SW 1271 (cell line): ENCODE measurements around the gene DMBT1.
A peak's percentile ranks its signal among the peaks of the same experiment; 100 is the strongest.

Experiments
- DNase-seq, 2 experiments: peaks; one replicate each; lab custom pipeline; 2025; lab: John Stamatoyannopoulos, UW

DMBT1 gene

DNA sequence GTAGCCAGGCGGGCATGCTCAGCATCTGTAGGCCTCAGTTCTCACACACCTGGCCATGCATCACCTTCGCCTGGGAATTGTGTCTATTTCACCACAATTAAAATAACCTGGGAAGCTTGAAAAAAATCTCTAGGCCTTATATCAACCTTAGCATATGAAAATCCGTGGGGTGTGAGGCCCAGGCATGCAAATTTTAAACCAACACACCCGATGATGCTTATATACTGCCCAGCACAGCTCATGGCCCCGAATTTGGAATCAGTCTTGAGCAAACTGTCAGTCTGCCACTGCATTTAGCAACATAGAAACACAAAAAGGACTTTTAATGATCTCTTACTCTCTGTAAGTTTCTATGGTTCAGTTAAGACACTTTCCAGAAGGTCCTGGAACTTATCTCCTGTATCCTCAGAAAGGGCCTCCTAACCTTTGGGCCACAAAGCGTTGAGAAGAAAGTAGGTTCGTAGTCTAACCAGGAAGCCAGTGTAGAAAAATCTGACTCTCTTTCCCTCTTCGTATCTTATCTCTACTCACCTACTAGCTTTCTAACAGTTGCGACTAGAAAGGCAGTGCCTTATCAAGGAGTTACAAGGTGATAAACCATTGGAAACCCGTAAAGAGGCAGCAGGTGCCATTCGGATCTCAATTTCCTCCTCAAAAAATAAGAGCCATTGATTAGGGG is 12.0 kb upstream of the DMBT1 start:
- no peak for DNase-seq

DNA sequence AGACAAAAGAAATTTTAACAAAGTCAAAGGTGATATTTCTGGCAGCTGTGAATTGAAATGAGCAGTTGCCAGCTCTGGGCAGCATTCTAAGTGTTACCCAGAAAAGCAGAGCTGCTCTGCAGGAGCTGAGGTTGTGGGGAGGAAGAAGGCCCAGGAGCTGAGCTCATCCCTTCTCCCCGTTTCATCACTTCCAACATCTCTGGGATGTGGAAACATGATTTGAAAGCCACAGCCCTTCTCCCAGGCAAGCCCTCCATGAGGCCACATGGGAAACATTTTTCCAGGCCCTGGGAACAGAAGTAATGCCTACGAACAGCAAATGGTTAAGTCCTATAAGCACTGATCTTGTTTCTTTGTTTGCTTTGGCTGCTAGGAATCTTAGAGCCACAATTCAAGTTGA is 10.9 kb upstream of the DMBT1 start:
- no peak for DNase-seq

DNA sequence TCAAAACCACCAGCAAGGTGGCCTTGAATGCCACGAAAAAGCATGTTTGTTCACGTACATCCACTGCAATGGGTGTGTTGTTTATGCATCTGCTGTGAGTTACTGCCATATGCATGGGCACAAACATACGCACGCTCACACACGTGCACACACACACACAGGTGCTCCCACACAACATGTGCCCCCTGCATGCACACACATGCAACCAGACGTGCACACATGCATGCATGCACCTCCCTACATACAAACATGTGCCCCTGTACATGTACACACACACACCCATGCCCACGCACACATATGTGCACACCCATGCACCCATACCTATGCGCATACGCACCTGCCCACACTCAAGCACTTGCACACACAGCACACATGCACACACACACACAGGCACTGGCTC is 10.1 kb upstream of the DMBT1 start:
- no peak for DNase-seq

DNA sequence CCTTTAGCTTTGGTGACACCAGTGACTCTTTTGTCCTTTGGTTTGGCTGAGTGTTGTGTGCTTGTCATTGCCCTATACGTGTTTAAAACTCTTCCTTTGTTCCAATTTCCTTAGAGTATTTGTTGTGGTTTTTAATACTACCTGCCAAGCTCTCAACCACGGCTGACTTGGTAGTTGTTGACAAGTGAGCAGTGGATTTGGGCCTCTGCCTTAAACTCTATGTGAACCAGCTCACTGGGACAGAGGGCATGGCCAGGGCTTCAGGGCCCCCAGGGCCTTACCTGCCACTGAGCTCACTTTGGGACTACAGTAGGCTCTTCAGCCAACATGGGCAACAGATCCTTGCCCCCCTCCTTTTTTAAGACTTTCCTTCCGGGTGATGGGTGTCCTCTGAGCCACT is 9.6 kb upstream of the DMBT1 start:
- no peak for DNase-seq

DNA sequence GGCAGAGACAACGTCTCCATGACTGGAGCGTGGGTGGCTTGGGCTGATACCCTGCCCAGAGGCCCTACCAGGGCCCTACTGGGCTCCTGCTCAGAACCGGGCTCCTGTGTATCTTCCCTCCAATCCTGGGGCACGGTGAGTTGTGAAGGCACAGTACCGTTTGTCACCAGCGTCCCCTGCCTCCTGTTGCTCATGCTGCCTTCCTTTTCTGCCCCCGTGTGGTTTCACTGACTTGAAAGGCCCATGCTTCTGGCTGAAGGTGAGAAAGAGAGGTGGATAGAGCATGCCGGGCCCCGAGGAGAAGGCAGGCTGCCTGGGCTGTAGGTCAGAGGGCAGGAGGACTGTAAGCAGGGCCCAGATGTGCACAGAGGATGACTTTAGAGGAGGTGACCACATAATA is 9.1 kb upstream of the DMBT1 start:
- no peak for DNase-seq

DNA sequence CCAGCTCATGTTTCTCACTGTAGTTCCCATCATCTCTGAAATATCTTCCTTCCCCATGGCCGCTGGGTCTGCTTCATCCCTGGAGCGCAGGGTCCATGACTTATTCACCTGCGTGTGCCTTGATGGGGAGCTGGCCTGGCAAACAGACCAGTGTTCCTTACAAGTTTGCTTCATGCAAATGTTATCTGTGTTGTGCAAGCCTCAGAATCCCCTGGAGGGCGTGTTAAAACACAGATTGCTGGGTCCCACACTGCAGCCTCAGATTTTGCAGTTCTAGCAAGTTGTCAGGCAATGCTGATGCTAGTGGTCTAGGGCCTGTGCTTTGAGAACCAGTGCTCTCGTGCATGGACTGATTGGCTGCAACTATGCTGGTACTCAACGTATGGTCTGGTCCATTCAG is 7.2 kb upstream of the DMBT1 start:
- DNase-seq = no peak

DNA sequence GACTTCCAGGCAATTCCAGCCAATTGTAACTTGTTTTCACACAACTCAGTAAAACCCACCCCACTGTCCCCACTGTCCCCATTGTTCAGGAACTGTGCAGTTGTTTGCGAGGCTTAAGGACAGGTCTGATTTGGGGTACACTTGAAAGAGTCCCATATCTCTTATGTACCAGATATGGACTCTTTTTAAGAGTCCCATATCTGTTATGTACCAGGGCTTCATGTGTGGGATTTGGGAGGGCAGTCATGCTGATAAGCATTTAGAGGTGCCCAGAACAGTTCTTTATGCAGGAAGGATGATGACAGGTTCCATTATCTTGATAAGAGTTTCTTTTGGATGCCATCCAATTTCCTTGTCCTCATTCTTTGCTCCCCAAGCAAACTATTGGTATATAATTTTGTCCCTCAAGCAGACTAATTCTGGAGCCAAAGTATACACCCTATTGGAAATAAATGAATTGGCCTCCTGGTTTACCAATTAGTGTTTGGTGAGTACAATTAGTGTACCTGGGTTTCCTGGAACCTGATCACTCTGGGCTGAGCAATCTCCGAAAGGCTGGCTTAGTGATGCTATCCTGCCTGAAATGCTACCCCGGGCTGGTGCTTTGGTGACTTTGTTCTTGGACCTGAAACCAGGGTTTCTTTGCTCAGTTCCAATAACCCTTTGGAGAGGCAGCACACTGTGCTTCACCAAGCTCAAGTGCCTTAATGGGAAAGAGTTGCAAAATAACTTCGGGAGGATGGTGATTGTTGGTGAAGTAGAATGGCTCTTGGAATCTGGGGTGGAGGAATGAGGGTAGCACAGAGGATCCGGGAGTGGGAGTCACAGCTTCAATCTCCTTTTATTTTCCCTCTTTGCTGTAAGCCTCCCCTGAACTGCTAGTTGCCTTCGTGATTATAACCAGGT is 6.2 kb upstream of the DMBT1 start:
- DNase-seq = no peak

DNA sequence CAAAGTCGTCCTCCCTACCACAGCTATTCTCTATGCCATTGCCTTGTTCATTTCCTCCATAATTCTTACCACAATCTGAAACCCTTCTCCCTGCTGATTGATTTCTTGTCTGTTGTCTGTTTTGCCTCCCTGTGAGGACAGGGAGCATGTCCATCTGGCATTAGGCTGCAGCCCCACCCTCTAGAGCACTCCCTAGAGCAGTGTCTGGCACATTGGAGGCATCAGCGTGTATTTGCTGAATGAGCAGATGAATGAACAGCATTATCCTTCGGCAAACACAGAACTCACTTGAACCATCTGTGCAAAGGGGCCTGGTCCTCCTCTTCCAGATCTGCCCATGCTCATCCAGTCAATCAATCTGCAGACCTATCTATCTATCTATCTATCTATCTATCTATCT is 5.1 kb upstream of the DMBT1 start:
- DNase-seq = no peak

DNA sequence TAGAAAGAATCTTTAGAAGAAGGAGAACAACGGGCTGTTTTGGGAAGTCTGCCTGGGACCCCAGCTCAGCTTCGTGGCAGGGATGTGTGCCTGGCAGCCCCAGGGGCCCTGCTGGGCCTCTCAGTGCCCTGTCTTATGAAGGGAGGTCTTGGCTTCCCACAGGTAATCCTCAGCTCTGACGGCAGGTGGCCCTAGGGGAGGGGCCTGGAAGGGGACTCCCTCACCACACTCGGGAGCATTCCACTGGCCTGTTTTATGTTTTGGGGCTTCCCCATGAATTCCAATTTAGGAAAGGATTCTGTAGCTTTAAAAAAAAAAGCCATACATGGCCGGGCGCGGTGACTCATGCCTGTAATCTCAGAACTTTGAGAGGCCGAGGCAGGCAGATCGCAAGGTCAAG is 3.0 kb upstream of the DMBT1 start:
- DNase-seq = no peak

DNA sequence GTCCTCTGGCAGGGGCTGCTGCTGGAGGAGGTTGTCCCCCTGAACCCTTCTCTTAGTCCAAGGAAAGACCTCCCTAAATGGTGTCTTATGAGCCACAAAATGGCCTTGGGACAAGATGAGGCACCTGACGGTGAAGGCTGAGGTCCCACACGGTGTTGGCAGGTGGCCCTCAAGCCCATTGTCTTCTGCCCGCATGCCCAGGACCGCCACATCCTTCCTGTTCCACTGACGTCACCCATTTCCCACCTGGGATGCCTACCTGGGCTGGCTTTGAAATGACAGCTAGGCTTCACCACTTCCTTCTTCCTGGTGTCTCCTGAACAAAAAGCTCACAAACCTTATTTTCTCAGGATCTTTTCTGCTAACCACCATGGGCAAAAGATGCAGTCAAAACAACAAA is 2.1 kb upstream of the DMBT1 start:
- no peak for DNase-seq

DNA sequence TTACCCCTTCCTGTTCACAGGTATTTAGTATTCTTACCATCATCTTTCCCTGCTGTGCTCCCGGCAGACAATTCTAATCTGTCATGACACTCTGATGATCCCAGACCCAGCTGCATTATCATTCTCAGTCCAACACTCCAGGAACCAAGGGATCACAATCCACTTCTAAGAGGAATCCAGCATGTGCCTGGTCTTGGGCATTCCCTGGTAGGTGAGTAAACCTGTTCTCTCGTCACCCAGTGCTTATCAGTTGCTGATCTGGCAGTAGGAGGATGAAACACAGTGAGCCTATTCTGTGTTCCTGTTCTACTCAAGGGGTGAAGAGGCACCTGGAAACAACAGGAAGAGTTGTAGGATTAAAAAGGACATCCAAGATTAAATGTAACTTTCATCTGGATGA is 1.3 kb upstream of the DMBT1 start:
- no peak for DNase-seq

DNA sequence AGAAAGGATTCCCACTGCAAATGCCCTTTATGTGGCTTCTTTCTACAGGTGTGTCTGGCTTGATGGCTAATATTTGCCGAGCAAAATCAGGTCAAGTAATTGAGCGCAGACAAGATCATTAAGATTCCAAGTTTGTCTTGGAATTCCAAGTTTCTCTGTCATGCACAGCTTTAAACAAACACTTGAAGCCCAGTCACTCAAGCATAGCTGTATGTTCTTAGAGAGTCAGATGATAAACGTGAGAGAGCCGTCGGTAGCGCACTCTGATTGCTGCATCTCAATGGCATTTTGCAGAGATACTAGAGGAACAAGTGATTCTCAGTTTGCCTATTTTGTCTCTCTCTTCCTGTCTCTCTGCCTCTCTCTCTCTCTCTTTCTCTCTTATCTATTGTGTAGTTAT is 658 bp downstream of the DMBT1 start:
- no peak for DNase-seq

DNA sequence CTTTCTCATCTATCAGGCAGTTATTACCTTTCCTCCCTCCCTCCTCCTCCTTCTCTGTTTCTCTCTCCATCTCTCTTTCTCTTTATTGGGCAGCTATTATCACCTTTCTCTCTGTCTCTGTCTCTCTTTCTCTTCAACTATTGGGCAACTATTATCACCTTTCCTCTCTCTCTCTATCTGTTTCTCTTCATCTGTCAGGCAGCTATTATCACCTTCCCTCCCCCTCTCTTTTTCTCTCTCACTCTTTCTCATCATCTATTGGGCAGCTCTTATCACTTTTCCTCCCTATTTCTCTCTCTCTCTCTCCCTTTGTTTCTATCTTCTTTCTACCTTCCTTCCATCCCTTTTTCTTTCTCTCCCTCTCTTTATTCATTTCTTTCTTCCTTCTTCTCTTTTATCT is 1.2 kb downstream of the DMBT1 start:
- DNase-seq = no peak

DNA sequence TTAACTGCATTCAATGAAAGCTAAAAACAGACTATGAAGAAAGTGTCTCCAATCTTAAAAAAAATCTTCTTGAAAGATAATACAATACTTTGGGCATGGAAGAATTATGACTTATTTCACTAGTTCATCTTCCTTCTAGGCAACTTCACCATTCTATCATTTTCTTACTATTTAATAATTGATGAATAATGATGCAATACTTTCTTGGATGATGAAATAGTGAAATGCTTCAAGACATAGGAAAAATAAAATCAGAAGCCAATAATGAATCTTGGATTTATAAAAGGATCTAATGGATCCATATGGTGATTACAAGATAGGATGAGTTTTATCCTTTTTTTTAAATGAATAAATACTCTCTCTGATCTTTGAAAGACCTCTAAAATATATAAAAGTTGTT is 4.4 kb downstream of the DMBT1 start:
- DNase-seq = no peak

DNA sequence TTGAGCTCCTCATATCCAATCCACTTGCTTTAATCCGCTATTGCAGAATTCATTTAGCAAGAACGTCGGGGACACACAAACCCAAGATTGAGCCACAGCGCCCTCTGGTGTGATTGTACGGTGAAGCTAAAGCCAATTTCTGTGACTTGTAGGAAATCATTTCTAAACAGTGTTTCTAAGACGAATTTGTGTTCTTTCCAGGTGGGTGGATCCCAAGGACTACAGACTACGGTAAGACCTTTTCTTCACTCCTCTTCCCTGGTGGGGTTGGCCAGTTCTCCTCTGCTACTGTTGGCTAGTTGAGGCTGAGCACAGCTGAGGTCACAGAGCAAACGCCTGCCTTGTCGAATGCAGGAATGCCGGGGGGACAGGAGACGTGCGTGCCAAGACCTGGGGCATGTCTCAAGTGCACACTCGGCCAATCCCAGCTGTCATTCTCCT is 5.2 kb downstream of the DMBT1 start:
- peak; percentile 22 to 59 for DNase-seq

DNA sequence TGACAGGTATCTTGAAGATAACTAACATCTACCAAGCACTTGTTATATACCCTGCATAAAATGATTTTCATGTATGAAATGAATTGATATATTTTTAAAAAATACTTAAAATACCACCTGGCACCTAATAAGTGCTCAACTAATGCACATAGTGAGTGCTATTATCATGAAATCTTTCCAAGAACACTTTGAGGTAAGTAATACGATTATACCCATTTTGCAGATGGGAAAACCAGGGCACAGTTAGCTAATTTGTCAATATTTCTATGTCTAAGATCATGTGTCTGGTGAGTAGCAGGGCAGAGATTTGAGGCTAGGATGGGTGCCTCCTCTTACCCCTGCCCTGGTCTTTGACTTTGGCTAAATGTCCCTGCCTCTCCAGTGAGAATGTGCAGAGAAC is 6.1 kb downstream of the DMBT1 start:
- DNase-seq = no peak

DNA sequence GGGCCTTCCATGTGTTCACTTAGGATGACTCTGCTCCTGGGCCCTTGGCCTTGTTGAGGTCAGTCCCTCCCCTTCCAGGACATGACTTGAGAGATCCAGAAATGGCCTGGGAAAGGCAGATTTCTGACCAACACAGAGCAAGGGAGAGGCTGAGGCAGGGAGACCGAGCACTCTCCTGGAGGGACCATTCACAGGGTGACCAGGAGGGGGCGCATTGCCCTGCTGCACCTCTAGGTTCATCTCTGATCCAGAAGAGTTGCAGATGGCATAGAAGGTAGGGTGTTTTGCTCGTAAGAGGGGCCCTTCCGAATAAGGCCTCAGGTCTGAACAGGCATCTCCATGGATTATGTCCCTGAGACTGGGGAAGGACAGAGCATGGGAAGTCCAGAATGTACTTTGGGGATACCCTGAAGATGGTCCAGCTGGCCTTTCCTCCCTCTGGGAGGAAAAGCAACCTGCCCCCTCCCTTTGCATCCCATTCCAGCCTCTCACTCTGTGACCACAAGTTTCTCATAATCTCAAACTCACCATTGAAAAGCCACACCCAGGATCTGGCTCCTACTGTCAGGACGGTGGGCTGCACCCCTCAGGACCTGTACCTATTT is 6.6 kb downstream of the DMBT1 start:
- no peak for DNase-seq

DNA sequence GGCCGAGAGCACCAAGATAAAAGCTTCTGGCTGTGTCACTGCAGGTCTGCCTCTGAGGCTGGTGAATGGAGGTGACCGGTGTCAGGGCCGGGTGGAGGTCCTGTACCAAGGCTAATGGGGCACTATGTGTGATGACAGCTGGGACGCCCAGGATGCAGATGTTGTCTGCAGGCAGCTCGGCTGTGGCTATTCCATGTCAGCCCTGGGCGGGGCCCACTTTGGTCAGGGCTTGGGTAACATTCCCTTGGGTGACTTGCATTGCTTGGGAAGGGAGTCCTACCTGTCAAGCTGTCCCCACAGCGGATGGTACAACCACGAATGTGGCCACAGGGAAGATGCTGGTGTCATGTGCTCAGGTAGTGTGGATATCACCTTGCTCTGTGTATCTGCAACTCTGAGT is 8.0 kb downstream of the DMBT1 start:
- no peak for DNase-seq

DNA sequence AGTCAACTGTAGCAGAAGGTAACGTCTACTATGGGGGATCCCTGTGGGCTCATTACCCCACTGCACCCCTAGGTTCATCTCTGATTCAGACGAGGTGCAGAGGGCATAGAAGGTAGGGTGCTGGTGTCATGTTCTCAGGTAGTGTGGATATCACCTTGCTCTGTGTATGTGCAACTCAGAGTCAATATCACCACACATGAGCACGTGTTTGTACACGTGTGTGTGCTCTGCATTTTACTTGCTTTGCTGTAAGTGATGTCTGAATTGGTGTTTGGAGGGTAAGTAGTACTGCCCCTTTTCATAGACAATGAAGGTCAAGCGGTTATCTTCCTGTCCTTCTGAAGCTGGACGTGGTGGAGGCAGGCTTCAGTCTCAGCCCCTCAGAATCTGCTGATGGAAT is 10.4 kb downstream of the DMBT1 start:
- DNase-seq = no peak

DNA sequence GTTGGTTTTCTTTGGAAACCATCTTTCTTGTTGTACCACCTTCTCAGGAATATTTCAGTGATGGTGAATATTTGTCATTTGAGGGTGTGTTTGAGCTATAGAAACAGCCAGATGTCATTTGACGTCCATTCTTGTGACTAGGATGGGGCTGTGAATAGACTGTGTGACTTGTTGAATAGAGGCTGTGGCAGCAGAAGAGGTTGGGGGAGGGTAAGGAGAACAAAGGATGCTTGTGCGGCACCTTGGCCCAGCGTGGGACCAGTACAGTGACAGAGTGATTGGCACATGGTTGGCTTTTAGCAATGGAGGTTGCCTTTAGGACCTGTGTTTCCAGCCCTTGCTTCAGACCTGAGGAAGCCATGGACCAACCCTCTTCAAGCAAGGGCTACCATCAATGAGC is 11.3 kb downstream of the DMBT1 start:
- DNase-seq = no peak

DNA sequence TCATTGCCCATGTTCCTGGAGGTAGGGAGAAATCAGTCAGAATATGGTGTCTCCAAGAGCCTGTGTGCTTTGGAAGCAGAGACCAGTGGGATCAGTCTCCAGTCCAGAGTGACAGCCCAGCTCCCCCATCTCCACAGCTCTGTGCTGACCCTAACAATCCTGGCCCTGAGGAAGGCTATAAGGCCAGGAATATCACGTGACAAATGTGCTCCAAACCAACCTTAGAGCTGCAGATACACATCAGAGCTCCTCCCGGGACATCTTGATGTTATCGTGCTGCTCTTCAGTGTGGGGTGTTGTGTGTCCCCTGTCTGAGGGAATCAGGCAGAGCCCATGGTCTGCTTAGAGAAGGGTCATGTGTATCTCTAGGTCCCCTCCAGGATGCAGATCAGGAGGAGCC is 15.2 kb downstream of the DMBT1 start:
- no peak for DNase-seq

DNA sequence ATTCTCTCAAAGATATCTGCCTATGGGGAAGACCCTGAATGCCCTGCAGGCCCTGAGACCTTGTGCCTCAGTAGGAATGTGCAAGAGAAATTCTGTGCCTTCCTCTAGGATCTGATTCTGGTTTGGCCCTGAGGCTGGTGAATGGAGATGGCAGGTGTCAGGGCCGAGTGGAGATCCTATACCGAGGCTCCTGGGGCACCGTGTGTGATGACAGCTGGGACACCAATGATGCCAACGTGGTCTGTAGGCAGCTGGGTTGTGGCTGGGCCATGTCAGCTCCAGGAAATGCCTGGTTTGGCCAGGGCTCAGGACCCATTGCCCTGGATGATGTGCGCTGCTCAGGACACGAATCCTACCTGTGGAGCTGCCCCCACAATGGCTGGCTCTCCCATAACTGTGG is 15.7 kb downstream of the DMBT1 start:
- no peak for DNase-seq

DNA sequence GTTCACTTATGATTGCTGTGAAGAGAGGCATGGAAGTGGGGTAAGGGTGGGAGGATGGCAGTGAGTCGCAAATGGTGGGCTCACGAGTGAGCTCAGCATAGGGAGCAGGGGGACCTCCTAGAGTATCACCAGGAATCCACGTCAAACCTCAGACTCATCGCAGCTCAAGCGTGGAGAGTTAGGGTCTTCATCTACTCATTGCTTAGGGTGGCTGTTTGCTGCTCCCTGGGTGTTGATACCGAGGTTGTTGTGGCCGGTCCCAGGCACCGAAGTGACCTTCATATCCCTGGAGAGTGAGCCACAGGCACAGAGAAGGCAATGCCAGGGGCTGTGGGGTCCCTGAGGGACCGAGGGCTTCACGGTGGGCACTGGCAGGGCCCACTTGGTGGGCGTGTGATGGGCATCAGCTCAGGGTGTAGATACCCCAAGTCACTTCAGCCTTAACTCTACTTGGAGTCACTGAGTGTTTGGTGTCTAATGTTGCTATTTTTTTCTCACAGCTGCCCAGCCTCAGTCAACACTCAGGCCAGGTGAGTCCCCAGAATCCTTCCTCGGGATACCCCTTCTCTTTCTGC is 16.8 kb downstream of the DMBT1 start:
- DNase-seq = no peak
